Erythroblast (primary cell): ENCODE measurements around the gene CTXN3.

Experiments
- GATA1 ChIP-seq: IDR thresholded peaks from 2 replicates; pipeline ENCODE4 v1.6.1; 2011; ENCODE audit warnings: low read depth, mild to moderate bottlenecking, control low read depth, low read length, moderate library complexity
- POLR2A ChIP-seq: IDR thresholded peaks from 2 replicates; pipeline ENCODE4 v1.6.1; 2011; ENCODE audit warnings: mild to moderate bottlenecking, low read length

GRCh38 chr5:127665641-127666040, 16.8 kb downstream of the CTXN3 start:
- TF ChIP-seq POLR2A (no peak), GATA1 (no peak)
